Ovary (tissue), 1 donor: ENCODE data around the gene CTAG1B.

ENCODE experiments used
- EP300 ChIP-seq: sonication (generic); formaldehyde crosslinking; IDR thresholded peaks from one replicate; pipeline ENCODE4 v1.6.1; 2017; ENCODE audit warnings: antibody characterized with exemption
- POLR2A ChIP-seq: fragments of 450-650 bp; IDR thresholded peaks from one replicate; pipeline ENCODE4 v1.6.1; 2017; ENCODE audit warnings: antibody characterized with exemption, mild to moderate bottlenecking, moderate library complexity

DNA sequence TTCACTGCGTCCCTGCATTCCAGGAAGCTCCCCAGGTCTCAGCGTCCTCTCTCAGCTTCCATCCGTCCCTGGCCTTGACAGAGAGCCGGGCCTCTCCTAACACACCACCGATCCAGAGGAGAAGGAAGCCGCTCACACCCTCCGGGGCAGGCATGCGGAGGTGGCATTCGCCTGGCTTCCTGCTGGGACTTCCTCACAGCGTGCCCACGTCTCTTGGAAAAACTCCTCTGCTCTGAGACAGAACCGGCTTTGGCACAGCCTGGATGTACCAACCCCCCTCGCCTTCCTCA, 31.1 kb upstream of the CTAG1B start:
- TF ChIP-seq POLR2A, result no peak
- no peak for TF ChIP-seq EP300
